GM19397 (cell line): ENCODE data around the gene ATXN3L.

Source experiments
- ATAC-seq: cut with Tn5 transposase; IDR thresholded peaks from one replicate; pipeline ENCODE4 v1.9.1; 2021; ENCODE audit warnings: mild to moderate bottlenecking, moderate library complexity; ENCODE audit not compliant: unreplicated experiment

ATXN3L gene

DNA sequence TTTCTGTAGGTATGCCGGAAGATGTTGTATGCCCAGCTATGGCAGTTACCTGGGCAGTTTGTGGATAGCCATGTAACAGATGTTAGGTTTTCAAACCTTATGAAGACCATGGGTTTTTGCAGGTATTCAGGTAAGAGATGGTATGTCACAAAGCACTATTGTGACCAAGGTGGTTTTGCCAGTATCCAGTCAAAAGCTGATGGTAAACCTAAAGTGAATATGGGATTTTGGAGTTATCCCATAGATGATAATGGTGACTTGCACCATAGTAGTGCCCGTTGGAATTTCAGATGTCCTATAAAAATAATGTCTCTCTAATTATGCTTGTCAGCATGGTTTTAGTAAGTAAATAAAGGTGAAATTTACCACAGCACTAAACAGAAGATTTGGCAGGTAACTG is at the start of gene ATXN3L:
TSS of gene ATXN3L (minus strand) at position 101 of the 400 bp plus-strand sequence. CDS start 119 bp downstream, outside the sequence.
- ATAC-seq, result no peak

DNA sequence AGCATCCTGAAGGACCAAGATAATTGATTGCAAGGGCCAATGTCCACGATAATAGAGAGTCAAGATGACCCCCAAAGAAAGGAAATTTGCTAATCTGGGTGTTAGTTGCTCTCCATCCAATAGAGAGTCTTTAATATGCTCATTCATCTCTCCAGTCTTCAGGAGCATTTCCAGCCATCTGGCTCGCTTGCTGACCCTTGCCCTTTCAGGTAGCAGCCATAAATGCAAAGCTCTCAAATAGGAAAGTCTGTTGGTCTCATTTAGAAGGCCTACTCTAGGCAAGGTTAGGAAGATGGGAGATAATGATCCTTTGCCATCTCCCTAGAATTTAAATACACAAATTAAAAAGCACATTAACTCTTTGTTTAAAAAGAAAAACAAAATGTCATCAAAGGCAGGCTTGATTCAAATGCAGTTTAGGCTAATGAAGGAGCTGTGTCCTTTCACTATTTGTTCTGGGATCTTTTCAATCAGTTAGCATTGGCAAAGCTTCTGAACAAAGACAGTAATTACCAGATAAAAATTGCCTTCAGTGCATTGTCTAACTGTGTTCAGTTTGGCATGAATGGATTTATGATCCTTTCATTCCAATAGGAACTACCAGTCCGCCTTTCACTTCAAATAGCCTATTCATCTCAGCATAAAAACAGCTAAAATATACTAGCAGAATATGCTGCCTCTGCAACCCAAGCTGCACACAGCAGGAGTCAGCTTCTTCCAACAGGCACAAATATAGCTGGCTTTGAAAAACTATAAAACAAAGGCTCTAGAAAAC is 49.6 kb upstream of the ATXN3L start:
- ATAC-seq, result no peak

DNA sequence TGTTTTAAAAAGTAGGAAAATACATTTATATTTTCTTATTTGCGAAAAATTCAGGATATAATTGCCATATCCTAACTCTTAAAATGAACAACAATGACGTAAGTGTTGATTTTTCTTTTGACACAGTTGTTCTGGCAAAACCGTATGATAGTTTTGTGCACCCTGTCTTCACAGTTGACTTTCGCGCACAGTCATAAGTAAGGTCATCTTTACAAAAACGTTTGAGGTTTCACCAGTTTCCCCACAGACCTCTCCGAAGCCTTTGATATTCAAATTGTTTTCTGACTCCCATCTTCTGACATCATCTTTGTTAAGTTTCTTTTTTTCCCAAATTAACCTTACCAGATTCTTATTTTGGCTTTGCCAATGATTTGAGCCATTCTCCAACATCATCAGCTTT is 48.1 kb upstream of the ATXN3L start:
- ATAC-seq, result no peak

DNA sequence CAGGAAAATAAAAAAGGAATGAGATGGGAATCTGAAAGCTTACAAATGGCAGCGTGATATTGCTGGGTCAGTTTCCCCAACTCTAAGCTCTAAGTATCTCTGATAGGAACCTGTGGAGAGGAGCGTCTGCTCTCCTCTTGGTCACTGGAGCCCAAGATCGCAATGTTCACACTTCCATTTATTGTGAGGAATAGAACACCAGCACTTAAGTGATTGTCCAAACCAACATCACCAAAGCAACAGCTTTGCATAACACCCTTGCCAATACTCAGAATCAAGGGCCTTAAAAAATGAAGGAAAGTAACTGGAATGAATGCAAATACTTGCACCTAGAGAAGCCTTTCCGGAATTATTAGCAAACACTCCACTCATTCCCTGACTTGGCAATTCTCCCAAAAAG is 46.8 kb upstream of the ATXN3L start:
- ATAC-seq, result no peak

DNA sequence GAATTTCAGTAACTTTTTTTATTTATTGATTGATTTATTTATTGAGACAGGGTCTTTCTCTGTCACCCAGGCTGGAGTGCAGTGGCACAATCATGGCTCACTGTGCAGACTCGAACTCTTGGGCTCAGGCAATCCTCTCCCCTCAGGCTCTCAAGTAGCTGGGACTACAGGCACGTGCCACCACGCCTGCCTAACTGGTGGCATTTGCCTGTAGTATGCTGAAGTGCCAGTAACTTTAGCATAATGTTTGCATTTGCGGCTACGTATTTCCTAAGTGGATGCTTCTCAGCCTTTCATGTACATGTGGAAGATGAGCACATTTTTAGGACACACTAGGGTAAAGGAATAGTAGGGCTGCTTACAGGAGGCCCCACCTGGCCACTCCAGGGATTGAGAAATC is 45.3 kb upstream of the ATXN3L start:
- no peak for ATAC-seq

DNA sequence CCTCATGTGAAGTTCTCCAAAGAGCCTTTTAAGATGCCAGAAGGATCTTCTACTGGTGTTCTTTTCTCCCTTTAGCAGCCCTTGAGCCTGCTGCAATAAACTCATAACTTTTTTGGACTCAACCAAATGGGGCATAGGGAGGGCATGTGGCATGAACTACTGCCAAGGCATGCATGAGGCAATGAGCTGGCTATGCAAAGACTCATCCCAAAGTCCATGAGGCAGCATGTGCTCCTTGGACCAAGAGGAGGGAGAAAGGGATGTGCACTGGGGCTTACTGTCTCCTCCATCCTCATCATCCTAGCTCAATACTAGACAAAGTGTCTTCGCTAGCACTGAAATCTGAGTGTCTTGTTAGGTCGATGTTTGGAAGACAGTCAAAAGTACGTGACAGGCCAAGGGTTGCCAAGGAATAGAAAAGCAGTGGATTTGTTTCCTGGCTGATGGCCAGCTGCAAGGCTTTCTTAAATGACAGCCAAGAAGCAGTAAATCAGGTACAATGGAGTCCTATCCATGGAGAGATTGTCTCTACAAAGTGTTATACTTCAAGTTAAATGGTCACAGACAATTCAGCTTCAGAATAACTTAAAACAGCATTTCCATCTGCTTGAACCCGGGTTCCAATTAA is 44.5 kb upstream of the ATXN3L start:
- ATAC-seq, result no peak

DNA sequence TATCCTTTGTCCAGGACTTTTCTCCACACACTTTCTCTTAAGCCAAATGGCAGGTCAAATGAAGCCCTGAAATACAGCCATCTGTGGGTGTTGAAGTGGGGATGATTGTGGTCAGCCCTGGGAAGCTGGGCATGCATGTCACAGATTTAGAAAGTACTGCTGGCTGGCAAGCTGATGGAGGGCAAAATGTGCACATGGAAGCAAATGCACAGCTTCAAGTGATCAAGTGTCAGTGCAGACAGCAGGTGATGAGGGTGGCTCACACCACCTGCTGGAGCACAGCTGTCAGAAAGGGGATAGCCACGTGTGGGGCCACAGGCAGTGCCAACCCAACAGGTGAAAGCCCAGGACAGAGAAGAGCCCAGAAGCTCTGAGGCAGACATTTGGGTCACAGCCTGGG is 40.3 kb upstream of the ATXN3L start:
- ATAC-seq, result no peak

DNA sequence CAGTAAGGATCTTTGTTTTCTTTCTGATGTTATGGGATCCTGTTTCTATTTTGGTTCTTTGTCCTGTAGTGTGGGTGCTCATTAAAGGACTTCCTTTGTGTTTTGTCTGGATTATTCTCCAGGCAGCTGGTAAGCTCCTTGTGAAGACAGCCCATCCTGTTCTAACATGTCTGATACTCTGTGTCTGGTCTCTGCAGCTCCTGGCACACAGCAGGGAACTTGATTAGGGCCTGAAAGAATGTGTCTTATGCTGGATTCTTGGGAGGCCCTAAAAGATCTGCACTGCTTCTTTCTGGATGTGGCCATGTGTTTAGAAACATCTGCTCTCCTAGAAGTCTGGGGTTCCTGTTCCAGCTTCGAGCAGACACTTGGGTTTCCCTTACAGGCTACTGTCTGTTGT is 38.1 kb upstream of the ATXN3L start:
- no peak for ATAC-seq

DNA sequence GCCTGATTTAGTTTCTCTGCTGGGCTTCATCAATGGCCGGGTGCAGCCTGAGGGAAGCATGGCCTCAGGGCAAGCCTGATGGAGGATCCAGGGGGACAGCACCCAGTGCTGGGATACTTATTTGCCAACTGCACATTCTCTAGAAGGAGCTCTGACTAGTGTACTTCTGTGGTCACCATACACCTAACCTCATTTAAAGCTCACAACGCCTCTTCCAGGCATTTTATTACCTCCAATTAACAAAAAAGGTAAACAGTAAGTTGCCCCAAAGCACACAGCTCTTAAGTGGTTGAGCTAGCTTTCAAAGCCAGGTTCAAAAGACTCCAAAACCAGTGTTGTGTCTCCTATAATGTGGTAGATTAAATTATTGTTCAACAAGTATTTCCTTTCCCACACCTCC is 26.8 kb upstream of the ATXN3L start:
- no peak for ATAC-seq

DNA sequence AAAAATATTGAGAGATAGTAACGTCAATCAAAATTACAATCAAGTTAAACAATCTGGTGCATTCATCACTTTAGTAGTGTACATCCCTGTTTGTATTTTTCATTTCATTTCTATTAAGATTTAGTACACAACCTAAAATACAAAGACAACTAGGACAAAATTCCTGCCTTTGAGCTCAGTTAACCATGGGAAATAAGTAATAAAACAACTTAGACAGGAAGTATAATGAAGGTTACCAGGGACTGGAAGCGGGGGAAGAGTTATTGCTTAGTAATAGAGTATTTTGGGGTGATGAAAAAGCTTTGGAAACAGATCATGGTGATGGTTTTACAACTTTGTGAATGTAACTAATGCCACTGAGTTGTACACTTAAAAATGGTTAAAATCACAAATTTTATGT is 25.6 kb upstream of the ATXN3L start:
- no peak for ATAC-seq

DNA sequence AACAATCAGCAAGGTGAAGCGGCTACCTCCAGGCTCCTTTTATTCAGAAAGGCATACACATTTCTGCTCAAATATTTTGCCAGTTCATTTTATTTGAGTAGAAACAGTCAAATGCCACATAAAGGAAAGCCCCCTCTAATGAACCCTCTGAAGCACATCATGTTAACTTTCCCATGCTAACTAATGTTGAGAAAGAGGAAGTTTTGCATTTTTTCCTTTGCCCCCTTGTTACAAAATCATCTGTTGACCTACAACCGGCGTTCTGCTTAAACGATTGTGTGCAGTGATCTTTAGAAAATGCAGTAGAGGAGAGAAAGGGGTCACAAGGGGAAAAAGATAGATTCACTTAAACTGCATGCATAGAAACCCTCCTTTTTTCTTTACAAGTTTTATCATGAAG is 25.2 kb upstream of the ATXN3L start:
- ATAC-seq, result no peak

DNA sequence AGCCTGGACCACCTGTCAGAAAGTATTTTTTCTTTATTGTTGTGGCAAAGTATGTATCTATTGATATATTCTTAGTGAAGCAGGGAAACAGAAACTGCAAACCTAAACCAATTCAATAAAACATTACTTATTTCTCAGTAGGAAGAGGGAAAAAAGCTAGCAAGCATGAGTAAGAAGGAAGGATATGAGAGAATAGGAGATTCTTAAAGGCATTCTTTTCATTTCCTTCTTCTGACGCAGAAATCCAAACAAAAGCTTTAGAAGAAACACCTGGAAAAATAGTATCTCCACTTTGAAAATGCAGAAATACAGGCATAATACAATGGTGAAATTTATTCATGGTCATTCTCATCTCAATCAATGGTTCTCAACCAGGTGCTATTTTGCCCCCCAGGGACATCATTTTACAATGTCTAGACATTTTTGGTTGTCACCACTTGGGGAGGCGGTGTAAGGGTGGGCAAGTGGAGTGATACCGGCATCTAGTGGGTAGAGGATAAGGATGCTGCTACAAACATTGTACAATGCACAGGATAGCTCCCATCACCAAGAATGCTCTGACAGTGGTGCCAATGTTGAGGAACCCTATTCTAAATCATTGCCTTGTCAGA is 21.7 kb upstream of the ATXN3L start:
- ATAC-seq, result no peak

DNA sequence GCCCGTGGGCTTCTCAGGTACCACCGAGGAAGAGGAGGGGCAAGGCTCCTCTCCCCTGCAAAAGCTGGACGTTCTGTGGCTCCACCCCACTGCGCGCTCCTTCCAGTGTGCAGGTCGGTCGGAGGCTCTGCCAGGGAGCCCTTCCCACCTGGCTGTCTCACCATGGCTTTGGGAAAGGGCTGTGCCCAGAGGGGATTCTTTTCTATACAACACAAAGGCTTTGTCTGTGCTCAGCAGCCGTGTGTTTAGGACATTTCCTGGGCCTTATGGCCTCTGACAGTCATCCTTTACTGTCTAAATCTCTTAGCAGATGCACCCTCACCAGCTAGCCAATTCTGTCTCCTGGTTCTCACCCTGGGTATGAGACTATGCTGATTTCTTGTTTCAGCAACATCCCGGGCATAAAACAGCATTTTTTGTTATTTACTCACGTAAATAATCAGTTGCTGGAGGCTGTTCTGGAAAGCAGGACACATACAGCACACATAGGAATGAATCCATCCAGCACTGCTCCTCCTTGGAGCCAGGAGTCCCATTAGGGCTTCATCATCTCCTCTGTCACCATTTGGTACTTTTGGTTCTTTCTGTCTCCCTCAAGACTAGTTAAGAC is 20.4 kb upstream of the ATXN3L start:
- no peak for ATAC-seq

DNA sequence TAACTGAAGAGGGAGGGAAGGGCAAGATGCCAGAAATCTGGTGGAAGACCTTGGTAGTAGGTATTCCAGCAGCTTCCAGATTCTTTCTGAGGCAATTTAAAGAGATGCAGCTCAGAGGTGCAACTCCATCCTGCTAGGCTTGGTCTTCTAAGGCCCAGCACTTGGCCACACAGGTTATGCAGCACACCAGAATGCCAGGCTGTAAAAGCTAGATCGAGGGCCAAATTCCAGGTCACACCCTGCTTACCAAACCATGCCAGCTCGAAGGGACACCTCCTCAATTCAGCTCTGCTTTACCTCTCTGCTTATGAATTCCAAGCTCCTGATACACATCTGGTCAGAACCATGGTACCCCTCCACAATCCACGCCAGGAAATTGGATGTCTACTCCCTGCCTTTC is 19.8 kb upstream of the ATXN3L start:
- ATAC-seq, result no peak

DNA sequence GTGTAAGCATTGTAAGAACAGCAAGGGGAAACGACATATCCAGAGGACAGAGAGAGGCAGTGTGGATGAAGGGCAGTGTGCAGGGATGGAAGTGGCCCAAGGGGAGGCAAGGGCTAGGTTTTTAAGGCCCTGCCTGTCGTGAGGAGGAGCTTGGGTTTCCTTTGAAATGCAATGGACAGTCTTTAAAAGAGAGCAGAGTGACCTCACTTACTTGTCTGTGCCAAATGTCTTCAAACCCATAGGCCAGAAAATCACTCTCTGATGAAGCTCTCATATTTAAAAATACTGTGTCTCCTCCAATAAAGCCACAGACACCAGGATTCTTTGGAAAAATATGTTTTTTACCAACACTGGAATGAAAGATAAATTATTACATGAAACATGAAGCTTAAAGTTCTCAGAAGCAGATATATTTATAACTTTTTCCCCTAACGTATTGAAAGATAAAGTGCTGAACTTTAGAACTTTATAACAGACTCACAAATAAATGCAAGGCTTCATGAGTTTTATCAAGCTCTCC is 19.2 kb upstream of the ATXN3L start:
- no peak for ATAC-seq

DNA sequence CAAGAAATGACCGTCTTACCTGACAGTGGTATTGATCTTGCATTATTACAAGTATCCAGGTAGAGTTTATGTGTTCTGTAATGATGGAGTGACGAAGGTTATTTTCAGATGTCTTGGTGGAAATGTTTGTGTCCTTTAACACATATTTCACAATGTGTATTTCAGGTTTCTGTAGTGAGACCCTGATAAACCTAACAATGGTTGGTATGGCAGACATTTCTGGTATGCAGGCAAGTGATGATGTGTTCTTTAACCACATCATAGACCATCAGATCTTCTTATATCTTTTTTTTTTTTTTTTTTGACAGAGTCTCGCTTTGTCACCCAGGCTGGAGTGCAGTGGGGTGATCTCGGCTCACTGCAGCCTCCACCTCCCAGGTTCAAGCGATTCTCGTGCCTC is 14.6 kb upstream of the ATXN3L start:
- no peak for ATAC-seq

DNA sequence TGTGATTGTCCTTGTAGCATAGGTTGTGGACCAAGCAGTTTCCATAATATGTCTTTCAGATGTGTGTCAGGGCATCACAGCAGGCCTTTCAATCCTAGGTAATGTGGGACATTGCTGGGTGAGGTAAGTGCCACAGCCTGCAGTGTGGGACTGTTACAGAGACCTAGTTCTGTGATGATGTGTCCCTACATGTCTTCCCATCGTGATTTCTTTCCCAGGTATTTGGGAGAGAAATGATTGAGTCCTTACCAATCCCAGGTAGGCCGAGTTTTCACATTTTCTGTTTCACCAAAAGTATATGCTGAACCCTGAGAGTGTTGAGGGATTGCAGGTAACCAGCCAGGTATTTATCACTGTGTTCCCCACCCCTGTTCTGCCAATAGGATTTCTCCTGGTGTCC is 10.6 kb upstream of the ATXN3L start:
- no peak for ATAC-seq

DNA sequence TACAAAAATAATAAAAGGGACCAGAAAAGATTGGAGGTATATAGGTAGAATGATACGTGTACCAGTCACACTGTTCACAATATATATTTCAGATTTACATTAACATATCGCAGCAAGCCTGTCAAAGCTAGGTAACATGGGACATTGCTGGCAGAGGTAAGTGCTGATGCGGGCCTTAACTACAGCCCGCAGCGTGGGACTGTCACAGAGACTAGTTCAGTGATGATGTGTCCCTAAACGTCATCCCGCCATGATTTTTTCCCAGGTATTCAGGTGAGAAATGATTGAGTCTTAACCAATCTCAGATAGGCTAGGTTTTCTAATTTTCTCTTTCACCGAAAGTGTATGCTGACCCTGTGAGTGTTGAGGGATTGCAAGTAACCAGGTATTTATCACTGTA is 7.8 kb upstream of the ATXN3L start:
- no peak for ATAC-seq

DNA sequence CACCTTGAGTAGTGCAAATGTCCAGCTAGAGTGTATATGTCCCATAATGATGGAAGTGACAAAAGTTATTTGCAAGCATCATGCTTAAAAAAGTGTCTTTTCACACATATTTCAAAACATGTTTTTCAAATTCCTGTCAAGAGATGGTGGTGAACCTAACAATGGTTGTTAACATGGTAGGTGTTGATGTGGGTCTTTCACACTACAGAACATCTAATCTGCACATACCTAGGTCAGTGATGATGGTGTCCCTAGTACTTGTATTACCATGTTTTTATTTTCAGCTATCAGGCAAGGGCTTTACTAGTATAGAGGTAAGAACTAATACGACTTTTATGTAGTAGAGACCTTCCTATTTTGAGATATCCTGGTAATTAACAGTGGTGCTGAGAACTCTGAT is 3.4 kb upstream of the ATXN3L start:
- no peak for ATAC-seq

DNA sequence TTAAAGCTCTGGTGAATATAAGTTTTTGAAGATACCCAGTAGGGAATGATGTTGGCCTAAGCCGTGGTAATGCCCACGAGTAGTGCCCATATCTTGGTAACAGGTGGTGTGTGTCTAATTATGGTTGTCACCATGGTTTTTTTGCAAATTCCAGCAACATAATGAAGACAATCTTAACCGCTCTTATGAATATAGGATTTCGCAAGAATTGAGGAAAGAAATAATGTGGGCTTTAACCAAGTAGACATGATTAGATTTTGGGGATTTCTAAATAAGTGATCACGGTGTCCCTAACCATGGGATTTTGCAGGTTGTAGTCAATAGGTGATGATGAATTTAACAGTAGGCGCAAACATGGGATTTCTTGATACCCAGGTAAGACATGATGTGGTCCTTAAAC is 2.5 kb downstream of the ATXN3L start:
- ATAC-seq, result no peak

DNA sequence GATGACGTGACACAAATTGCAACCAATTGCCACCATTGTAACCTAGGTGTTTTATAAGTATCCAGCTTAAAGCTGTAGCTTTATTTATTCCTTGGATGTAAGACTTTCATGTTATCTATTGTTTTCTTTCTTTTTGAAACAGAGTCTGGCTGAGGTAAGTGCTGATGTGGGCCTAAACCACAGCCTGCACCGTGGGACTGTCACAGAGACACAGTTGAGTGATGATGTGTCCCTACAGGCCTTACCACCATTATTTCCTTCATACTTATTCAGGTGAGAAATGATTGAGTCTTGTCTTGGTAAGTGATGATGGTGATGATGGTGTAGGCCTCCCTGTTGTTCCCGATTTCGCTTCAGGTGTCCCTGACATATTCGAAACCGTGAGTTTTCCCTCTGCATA is 8.3 kb downstream of the ATXN3L start:
- no peak for ATAC-seq

DNA sequence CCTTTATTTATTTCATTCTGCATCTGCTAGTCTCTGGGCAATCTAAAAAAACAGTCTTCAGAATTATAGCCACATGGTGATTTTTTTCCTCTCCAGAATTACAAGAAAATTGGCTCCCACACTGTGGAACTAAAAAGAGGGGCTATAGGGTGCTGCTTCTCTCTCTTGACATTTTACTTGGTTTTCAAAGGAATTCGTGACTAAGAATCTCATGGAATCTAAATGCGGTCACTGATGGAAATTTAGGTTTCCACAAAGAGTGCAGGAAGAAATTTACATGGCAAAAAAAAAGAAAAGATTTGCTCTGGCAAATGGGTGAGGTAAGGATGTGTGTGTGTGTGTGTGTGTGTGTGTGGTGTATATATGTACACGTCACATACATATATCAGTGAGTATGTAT is 10.2 kb downstream of the ATXN3L start:
- no peak for ATAC-seq
